Kidney tubule cell (primary cell): ENCODE data around the gene CACUL1.
A peak's percentile ranks its signal among the peaks of the same experiment; 100 is the strongest.
"Not testable (repeated sequence)": the region's sequence is repeated elsewhere in the genome, so short reads cannot be mapped to it uniquely, and the experiment has no call there.

Experiments used
- DNase-seq: peaks from one replicate; pipeline ENCODE4 v3.0.0-alpha.2; 2018; ENCODE audit warnings: low spot score

The CACUL1 gene

DNA sequence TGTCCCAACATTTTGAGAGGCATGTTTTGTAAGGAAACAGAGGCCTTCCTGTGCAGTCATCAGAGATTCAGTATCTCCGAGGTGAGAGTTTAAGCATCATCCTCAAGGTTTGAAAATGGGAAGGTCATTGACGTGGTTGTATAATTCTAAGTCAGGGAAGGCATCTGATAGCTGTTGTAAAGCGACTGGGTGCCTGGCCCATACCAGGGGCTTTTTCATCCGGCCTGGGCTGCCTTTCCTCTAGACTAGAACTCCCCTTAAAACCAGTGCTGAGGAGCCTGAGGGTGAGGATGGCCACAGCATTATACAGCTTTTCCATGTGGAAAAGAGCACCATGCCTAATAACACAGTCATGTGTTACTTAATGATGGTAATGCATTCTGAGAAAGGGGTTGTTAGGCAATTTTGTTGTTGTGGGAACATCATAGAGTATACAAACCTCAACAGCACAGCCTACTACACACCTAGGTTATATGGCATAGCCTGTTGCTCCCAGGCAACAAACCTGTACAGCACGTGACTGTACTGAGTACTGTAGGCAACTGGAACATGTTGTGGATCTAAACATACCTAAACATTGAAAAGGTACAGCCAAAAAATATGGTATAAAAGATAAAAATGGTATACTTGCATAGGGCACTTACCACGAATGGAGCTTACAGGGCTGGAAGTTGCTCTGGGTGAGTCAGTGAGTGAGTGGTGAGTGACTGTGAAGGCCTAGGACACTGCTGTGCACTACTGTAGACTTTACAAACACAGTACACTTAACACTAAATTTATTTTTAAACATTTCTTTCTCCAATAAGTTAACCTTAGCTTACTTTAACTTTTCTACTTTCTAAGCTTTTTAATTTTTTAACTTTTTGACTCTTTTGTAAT lies 13.5 kb upstream of the CACUL1 start:
- DNase-seq: peak; percentile 38

- no peak for DNase-seq
Measured at GRCh38 chr10:118767297-118768040, 12.7 kb upstream of the CACUL1 start.

- no peak for DNase-seq
Measured at GRCh38 chr10:118764195-118764594, 9.4 kb upstream of the CACUL1 start.

- peak; percentile 84 for DNase-seq
Measured at GRCh38 chr10:118763202-118763988, 8.6 kb upstream of the CACUL1 start.

DNA sequence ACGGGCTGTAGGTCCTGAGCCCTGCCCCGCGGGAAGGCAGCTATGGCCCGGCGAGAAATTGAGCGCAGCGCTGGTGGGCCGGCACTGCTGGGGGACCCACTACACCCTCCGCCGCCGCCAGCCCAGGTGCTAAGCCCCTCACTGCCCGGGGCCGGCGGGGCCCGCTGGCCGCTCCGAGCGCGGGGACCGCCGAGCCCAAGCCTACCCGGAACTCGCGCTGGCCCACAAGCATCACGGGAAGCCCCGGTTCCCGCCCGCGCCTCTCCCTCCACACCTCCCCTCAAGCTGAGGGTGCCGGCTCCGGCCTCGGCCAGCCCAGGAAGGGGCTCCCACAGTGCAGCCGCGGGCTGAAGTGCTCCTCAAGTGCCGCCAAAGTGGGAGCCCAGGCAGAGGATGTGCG lies 5.5 kb upstream of the CACUL1 start:
- no peak for DNase-seq

- no peak for DNase-seq
Measured at GRCh38 chr10:118758449-118758848, 3.7 kb upstream of the CACUL1 start.

DNA sequence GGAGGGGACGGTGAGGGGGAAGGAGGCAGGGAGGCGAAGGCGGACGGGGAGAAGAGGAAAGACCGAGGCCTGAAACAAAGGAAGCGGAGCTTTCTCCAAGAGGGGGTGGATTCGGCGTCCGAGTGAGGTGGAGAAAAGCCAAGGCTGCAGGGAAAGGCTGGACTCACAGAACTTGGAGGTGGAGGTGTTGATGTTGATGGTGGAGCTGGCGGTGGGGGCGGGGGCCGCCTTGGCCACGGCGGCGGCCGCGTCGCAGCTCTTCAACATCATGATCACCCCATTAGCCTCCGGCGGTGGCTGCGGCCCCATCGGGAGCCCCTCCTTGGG lies 578 bp downstream of the CACUL1 start:
- peak; percentile 35 for DNase-seq

DNA sequence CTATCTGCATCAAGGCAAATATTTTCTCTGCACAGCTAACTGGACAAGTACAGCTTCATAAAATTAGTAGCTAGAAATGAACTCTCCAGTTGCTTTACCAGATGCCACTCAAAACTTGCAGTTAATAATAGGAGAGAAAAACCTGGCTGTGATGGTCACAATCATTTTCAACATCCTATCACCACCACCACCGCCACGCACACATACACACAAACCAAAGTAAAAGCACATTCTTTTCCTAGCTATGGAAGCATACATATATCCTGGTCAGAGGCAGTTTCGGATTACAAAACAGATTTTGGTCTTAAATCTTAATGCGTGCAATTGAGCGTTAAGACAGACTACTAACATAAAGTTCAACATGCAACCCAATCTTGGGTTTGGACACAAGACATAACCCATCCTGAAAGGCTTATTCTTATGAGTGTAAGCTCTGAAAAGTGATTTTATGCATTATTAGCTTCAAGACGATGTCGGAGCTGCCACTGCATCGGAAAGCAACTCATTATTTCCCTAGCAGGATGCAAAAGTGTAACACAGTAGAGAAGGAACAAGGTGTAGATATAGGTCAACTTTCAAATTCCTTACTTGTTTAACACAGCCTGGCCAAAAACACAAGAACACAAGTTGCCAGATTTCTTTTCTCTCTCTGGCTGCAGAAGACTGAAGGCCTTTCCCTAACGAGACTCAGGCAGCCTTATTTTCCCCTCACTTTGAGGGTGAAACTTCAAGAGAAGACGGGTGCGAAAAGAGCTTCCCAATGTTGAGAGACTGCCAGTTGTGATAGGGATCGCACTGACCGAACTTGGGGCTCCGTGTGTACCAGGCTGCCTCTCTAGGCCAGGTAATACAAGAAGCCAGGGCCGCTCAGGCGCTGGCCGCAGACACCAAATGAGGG lies 1.2 kb downstream of the CACUL1 start:
- DNase-seq: peak; percentile 19

DNA sequence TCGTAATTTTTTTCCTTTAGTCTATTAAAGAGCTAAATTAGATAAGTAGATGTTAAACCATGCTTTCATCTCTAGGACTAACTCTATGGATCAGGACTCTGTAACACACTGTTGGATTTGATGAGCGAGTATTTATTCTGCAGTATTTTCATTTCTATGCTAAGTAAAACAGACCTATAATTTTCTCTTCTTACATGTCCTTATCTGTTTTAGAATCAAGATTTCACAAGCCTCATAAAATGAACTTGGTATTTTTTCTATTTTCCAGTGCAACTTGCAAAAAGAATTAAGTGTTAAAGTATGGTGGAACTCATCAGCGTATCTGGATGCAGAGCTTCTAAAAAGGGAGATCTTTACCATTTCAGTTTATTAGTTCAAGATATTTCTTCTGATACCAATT lies 2.4 kb downstream of the CACUL1 start:
- DNase-seq: no peak

DNA sequence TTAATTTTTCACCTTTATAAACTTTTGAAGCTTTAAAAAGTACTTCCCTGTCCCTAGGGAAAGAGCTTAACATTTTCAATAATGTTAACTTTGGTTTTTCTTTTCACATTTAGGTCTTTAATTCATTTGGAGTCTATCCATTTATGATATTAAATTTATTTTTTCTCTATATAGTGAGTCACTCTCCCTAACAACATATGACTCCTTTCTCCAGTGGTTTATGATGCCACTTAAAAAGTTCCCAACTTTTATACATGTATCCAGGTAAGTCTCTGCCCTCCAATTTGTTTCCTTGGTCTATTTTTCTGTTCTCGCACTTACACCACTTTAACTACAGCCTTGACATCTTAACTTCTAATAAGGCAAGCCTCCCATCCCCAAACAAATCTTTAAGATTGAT lies 3.5 kb downstream of the CACUL1 start:
- no peak for DNase-seq

DNA sequence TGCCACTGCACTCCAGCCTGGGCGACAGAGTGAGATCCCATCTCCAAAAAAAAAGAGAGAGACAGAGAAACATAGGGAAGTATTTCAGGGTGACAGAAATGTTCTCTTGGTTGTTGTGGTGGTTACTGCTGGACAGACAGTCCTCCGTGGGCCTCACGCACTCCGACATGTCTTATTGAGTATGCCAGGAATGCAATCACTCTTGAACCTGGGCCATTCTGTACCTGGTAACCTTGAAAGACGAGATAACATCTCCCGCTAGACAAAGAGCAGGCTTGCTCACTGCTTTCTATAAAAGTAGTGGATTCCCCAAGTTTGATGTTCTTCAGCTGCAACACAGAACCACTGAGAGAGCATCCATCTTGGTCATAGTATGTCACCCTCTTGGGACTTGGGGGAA lies 6.7 kb downstream of the CACUL1 start:
- DNase-seq: no peak

DNA sequence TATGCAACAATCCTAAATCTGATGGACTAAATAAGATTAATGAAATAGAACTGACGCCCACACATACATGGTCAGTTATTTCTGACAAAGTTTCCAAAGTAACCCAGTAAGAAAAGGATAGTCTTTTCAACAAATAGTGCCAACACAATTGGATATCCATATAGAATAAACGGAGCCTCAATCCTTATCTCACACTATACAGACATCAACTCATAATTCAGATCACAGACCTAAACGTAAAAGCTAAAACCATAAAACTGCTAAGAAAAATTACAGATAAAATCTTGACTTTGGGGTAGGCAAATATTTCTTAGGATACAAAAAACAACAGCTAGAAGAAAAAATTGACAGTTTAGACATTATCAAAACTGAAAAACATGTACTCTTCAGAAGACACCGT lies 8.5 kb downstream of the CACUL1 start:
- no peak for DNase-seq

- DNase-seq: no peak
Measured at GRCh38 chr10:118745056-118745455, 9.7 kb downstream of the CACUL1 start.

GRCh38 chr10:118744346-118744918 lies 10.3 kb downstream of the CACUL1 start:
- DNase-seq: not testable (repeated sequence)

- no peak for DNase-seq
Measured at GRCh38 chr10:118742782-118743181, 12.0 kb downstream of the CACUL1 start.

DNA sequence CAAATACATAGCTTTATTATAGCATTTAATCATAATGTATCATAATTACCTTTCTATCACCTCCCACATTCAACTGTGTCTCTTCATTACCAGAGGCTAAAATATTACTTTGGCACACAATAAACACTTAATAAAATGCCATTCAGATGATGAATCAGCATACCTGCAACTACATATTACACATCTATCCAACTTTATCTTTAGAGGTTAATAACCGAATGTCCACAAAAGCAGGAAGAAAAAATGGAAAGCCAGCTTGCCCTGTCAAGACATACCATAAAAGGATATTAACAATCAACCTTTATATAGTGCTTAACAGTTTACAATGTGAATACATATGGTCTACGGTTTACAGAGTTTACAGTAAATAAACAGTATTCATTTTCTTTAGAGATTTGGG lies 12.7 kb downstream of the CACUL1 start:
- DNase-seq: peak; percentile 23

DNA sequence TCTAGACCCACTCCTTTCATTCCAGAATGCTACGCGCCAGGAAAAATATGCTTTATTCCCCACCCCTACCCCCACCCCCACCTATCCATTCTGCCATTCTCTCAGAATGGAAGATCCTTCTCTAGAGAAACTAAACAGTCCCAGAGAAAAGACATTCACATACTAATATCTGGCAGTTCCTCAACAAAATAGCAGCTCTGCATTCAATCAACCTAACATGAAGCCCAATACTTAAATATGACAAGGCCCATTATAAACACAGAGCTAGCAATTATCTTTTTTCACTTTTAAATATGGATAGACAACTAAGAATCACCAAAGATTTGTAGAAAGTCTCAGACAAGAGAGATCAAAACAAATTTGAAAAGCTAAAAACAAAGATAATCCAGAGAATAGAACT lies 16.4 kb downstream of the CACUL1 start:
- no peak for DNase-seq

DNA sequence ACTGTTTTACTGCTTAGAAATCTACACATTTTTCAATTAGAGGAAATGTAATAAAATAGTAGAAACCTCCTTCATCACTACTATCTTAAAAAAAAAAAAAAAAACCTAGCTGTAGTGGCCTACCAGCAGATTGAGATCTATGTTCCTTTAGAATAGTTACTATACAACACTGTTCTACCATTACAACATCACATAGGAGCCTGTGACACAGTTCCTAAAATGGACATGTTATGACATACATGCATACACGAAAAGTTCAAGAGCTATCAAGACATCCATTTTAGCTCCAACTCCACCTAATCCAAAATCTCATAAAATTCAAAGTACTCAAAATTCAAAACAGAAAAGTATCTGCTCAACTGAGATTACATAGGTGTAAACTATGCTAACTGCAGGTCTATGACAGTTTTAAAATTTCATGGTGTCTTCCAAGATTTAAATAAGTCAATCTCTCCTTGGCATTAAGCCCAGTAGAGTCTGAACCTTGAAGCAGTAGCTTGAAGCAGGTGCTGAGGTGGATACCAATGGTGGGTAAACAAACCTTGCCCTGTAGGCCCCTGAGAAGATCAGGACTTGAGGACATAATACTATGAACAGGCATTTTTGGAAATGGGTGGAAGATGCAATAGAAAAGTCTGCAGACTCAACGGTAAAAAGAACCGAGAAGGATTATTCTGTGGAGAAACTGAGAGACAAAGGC lies 17.0 kb downstream of the CACUL1 start:
- DNase-seq: no peak

DNA sequence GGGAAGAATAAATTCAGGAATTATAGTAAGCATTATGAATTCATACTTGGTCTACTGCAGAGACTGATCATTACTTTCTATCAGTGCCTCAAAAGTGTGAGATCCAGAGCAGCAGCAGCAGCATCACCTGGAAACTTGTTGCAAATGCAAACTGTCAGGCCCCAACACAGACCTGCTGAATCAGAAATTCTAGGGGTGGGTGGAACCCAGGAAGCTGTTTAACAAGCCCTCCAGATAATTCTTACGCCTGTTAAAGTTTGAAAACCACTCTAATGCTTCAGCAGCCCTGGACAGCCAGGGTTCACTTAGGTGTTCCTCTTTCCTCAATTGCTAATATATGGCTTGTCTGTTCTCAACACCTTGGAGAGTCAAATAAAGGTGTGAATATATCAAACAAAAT lies 19.5 kb downstream of the CACUL1 start:
- no peak for DNase-seq

- DNase-seq: no peak
Measured at GRCh38 chr10:118734475-118734874, 20.3 kb downstream of the CACUL1 start.
